HL-60 (cell line): ENCODE results near the gene NAT9.

Experiments used
- DNase-seq, 2 experiments: peaks; one replicate each; pipeline ENCODE4 v3.0.0-alpha.2; 2010 to 2020; ENCODE audit warnings: low read depth in 1 of 2, low spot score in 1 of 2
- H3K27ac ChIP-seq: fragments of 250-450 bp; sonication (Bioruptor Pico); replicated peaks from 2 replicates; pipeline ENCODE4 v1.5.1; 2020; ENCODE audit warnings: mild to moderate bottlenecking, moderate library complexity
- H3K27me3 ChIP-seq: fragments of 250-450 bp; sonication (Bioruptor Pico); 2 replicates; pipeline ENCODE4 v1.5.1; 2021; ENCODE audit warnings: mild to moderate bottlenecking, moderate library complexity; ENCODE audit not compliant: insufficient read depth, poor library complexity, severe bottlenecking
- H3K4me3 ChIP-seq: replicated peaks from 2 replicates; pipeline ENCODE4 v1.5.1; 2011; ENCODE audit warnings: mild to moderate bottlenecking, control low read depth, low read length; ENCODE audit not compliant: insufficient read depth
- GABPA ChIP-seq: IDR thresholded peaks from 2 replicates; pipeline ENCODE4 v1.6.1; 2012; ENCODE audit warnings: low read depth
- POLR2AphosphoS5 ChIP-seq: IDR thresholded peaks from 2 replicates; pipeline ENCODE4 v1.6.1; 2012; ENCODE audit warnings: low read depth
- SPI1 ChIP-seq: IDR thresholded peaks from 2 replicates; pipeline ENCODE4 v1.6.1; 2012; ENCODE audit warnings: low read depth, mild to moderate bottlenecking, borderline replicate concordance
- TF ChIP-seq, protein P1 (sequence below): IDR thresholded peaks from 2 replicates; pipeline ENCODE4 v1.6.1; 2012; ENCODE audit warnings: low read depth; ENCODE audit not compliant: insufficient replicate concordance
- TF ChIP-seq, protein P2 (sequence below): IDR thresholded peaks from one replicate; pipeline ENCODE4 v1.5.1; 2011; ENCODE audit warnings: low read length, control low read depth, inconsistent platforms; ENCODE audit not compliant: insufficient read depth

NAT9 gene

DNA sequence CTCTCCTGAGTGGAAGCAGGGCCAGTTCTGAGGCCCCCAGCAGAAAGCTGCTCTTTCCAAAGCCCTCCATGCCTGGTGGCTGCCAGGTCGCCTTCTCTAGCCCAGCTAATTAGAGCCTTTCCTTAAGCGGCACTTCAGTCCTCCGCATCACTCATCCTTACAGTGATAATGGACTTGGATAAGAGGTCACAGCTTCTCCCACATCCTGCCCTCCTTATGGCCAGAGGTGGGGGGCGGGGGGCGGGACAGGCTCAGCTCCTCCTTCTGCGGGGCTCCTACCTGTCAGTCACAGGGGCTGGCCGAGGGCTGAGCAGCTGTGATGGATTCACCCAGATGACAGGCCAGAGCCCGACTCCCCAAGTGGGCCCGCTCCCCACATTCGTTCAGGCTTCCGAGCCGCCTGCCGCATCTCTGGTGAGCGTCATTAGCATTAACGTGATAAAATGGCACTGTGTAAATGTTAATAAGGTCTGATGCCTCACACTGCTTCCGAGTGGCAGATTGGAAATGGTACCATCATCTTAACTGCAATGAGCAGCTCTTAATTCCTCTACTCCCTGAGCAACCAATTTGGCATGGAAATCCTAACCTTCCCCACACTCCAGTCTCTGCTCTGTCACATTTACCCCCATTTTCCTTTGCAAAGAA, 42.3 kb upstream of the NAT9 start:
- Histone ChIP-seq H3K4me3 (no peak overlapping the region), H3K27me3 (no peaks in the 10 kb centered on the region), H3K27ac (no peak overlapping the region)
- no peak for DNase-seq
- no peak for TF ChIP-seq GABPA
- TF ChIP-seq, protein P1, sequence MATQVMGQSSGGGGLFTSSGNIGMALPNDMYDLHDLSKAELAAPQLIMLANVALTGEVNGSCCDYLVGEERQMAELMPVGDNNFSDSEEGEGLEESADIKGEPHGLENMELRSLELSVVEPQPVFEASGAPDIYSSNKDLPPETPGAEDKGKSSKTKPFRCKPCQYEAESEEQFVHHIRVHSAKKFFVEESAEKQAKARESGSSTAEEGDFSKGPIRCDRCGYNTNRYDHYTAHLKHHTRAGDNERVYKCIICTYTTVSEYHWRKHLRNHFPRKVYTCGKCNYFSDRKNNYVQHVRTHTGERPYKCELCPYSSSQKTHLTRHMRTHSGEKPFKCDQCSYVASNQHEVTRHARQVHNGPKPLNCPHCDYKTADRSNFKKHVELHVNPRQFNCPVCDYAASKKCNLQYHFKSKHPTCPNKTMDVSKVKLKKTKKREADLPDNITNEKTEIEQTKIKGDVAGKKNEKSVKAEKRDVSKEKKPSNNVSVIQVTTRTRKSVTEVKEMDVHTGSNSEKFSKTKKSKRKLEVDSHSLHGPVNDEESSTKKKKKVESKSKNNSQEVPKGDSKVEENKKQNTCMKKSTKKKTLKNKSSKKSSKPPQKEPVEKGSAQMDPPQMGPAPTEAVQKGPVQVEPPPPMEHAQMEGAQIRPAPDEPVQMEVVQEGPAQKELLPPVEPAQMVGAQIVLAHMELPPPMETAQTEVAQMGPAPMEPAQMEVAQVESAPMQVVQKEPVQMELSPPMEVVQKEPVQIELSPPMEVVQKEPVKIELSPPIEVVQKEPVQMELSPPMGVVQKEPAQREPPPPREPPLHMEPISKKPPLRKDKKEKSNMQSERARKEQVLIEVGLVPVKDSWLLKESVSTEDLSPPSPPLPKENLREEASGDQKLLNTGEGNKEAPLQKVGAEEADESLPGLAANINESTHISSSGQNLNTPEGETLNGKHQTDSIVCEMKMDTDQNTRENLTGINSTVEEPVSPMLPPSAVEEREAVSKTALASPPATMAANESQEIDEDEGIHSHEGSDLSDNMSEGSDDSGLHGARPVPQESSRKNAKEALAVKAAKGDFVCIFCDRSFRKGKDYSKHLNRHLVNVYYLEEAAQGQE, result no peak
- no peak for TF ChIP-seq SPI1
- no peak for TF ChIP-seq POLR2AphosphoS5
- TF ChIP-seq, protein P2, sequence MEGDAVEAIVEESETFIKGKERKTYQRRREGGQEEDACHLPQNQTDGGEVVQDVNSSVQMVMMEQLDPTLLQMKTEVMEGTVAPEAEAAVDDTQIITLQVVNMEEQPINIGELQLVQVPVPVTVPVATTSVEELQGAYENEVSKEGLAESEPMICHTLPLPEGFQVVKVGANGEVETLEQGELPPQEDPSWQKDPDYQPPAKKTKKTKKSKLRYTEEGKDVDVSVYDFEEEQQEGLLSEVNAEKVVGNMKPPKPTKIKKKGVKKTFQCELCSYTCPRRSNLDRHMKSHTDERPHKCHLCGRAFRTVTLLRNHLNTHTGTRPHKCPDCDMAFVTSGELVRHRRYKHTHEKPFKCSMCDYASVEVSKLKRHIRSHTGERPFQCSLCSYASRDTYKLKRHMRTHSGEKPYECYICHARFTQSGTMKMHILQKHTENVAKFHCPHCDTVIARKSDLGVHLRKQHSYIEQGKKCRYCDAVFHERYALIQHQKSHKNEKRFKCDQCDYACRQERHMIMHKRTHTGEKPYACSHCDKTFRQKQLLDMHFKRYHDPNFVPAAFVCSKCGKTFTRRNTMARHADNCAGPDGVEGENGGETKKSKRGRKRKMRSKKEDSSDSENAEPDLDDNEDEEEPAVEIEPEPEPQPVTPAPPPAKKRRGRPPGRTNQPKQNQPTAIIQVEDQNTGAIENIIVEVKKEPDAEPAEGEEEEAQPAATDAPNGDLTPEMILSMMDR, result no peak

DNA sequence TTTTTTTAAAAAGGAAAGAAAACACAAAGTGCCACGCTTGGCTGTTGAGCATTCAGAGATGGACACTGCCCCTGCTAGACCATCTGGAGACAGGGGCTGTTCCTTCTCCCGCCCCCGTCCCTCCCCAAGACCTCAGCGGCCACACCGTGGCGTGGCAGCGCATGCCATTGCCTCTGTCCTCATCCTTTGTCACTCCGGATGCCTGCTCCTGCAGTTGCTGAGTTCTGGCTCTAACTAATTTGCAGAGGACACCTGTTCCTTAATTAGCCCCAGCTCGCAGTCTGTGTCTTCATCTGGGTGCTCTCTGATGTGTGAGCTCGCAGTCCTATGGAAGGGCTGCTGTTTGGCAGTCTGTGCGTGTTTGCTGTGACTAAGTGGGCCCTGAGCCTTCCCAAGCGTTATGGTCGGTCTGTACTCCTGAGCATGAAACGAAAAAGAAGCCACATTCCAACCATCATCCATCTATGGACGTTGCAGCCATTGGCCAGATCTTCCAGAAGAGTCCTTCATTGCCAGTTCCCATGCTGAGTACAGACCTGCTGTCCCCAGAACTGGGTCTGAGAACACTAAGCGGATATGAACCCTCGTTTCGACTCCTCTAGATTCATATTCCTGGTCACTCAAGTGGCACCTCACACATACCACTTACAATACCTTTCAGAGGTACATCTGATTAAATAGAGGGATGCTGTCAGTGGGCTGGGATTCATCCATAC, 40.9 kb upstream of the NAT9 start:
- Histone ChIP-seq H3K4me3 (no peak overlapping the region), H3K27ac (no peak overlapping the region), H3K27me3 (no peaks in the 10 kb centered on the region)
- TF ChIP-seq GABPA (no peak), POLR2AphosphoS5 (no peak), SPI1 (no peak)
- TF ChIP-seq, protein P1, result no peak
- TF ChIP-seq, protein P2, result no peak
- no peak for DNase-seq

DNA sequence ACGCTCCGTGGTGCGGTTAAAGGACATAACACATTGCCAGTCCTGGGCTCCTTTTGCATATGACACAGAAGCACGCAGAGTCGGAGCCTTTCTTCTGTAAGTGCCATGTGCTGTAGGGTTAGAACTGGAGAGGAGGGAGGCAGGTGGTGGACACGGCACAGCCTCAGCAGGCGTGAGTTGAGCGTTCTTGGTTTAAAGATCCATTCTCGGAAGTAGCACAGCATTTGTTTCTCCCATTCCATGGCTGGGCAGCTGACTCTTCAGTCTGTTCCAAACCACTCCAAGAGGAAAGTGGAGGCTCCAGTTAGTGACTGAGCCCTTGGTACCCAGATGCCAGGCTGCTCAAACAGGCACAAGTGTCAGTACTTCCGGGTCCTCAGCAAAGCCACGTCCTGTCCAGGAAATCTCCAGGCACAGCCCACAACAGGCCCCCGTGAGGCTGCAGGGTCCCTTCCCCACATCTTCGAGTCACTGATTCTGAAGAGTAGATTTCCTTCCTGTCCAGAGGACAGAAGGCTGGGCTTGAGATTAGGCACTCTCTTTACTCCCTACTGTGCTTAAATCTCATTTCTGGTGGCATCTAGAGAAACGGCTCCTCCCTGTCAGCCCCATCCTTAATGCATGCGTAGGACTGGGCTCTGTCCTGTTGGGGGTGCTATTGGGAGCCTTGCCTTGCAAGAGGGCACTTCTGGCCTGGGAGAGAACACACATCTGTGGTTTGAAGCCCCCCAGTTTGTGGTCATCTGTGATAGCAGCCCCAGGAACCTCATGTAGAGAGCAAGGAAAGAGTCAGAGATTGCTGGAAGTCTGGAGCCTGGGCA, 39.6 kb upstream of the NAT9 start:
- TF ChIP-seq SPI1, result no peak
- TF ChIP-seq, protein P2, result no peak
- H3K27ac ChIP-seq, result no peak overlapping the region
- no peak for DNase-seq
- H3K4me3 ChIP-seq, result no peak overlapping the region
- no peaks in the 10 kb centered on the region for H3K27me3 ChIP-seq
